NCI-H146 treated with DMSO at 0.1 percent for 48 hours (cell line): ENCODE measurements around the gene LONP1.
"Not testable (repeated sequence)": the region's sequence is repeated elsewhere in the genome, so short reads cannot be mapped to it uniquely, and the experiment has no call there.

Experiments used
- DNase-seq: peaks from one replicate; lab custom pipeline; 2025; ENCODE audit not compliant: unreplicated experiment; lab: John Stamatoyannopoulos, UW

The LONP1 gene

GRCh38 chr19:5711713-5712161 is 8.2 kb downstream of the LONP1 start:
- no peak for DNase-seq

- DNase-seq, result no peak
These were observed 8.9 kb downstream of the LONP1 start for GRCh38 chr19:5711025-5711424.

- no peak for DNase-seq
These were observed 12.1 kb downstream of the LONP1 start for GRCh38 chr19:5707576-5708575.

- DNase-seq, result no peak
These were observed 12.9 kb downstream of the LONP1 start for GRCh38 chr19:5706876-5707573.

- no peak for DNase-seq
These were observed 14.4 kb downstream of the LONP1 start for GRCh38 chr19:5705552-5705951.

- DNase-seq, result no peak
These were observed 15.8 kb downstream of the LONP1 start for GRCh38 chr19:5703819-5704818.

- DNase-seq, result not testable (repeated sequence)
These were observed 17.9 kb downstream of the LONP1 start for GRCh38 chr19:5702053-5702410.

- DNase-seq, result no peak
These were observed 19.4 kb downstream of the LONP1 start for GRCh38 chr19:5700455-5701092.

- DNase-seq, result no peak
These were observed 21.1 kb downstream of the LONP1 start for GRCh38 chr19:5698635-5699422.

GRCh38 chr19:5697890-5698634 is 21.9 kb downstream of the LONP1 start:
- no peak for DNase-seq

- no peak for DNase-seq
These were observed 22.7 kb downstream of the LONP1 start for GRCh38 chr19:5697022-5697889.

- DNase-seq, result no peak
These were observed 23.5 kb downstream of the LONP1 start for GRCh38 chr19:5696196-5697021.

- no peak for DNase-seq
These were observed 24.2 kb downstream of the LONP1 start for GRCh38 chr19:5695649-5696195.

- no peak for DNase-seq
These were observed 24.8 kb downstream of the LONP1 start for GRCh38 chr19:5694956-5695648.

GRCh38 chr19:5694167-5694955 is 25.6 kb downstream of the LONP1 start:
- DNase-seq, result no peak
